GM13977 (cell line): ENCODE measurements around the gene LIMK2.
"Not testable (repeated sequence)": the region's sequence is repeated elsewhere in the genome, so short reads cannot be mapped to it uniquely, and the experiment has no call there.

ENCODE experiments used
- DNase-seq: peaks from one replicate; pipeline ENCODE4 v3.0.0; 2012; ENCODE audit warnings: low spot score
- in situ Hi-C: fragments of 300-500 bp; cut with MboI; formaldehyde crosslinking; loops from one replicate; pipeline ENCODE4 v1.12.0; 2022; ENCODE audit warnings: low sequenced_read_pairs, low pct_unique_long_range_greater_than_20kb, mixed read lengths, inconsistent platforms; ENCODE audit not compliant: unreplicated experiment
- TF ChIP-seq, protein P1 (sequence below): IDR thresholded peaks from 2 replicates; pipeline ENCODE4 v1.5.1; 2012; ENCODE audit warnings: mild to moderate bottlenecking, control low read depth; ENCODE audit not compliant: insufficient read depth; ENCODE audit errors: extremely low read depth, missing control alignments

Gene LIMK2

DNA sequence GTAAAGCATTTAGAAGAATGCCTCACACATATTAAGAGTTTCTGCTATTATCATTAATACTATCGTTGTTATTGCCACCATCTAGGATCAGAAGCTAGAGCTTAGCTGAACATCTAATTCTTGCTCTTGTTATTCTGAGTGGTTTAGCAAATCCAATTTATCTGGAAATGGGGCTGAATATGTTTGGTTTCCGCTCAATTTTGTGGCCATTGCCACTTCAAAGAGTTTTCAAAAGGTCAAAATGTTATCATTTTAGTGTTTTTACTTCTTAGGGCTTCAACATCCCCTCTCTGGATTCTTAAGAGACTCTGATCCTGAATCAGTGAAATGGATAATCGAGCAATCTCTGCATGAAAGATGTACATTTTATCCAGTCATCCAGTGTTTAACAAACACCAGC lies 90.4 kb downstream of the LIMK2 start:
- in situ Hi-C loops, result no loop called here
- no peak for DNase-seq
- TF ChIP-seq, protein P1, sequence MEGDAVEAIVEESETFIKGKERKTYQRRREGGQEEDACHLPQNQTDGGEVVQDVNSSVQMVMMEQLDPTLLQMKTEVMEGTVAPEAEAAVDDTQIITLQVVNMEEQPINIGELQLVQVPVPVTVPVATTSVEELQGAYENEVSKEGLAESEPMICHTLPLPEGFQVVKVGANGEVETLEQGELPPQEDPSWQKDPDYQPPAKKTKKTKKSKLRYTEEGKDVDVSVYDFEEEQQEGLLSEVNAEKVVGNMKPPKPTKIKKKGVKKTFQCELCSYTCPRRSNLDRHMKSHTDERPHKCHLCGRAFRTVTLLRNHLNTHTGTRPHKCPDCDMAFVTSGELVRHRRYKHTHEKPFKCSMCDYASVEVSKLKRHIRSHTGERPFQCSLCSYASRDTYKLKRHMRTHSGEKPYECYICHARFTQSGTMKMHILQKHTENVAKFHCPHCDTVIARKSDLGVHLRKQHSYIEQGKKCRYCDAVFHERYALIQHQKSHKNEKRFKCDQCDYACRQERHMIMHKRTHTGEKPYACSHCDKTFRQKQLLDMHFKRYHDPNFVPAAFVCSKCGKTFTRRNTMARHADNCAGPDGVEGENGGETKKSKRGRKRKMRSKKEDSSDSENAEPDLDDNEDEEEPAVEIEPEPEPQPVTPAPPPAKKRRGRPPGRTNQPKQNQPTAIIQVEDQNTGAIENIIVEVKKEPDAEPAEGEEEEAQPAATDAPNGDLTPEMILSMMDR, result no peak

DNA sequence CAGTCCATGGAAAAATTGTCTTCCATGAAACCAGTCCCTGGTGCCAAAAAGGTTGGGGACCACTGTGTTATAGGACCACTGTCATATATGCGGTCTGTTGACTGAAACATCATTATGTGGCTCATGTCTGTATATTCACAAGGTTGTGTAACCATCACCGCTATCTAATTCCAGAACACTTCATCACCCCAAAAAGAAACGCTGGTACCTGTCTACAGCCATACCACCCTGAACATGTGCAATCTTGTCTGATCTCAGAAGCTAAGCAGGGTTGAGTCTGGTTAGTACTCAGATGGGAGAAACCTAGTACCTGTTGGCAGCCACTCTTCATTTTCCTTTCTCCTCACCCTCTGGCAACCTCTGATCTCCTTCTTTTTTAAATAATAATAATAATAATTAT lies 93.1 kb downstream of the LIMK2 start:
- in situ Hi-C loops, result no loop called here
- no peak for DNase-seq
- TF ChIP-seq, protein P1, result no peak

DNA sequence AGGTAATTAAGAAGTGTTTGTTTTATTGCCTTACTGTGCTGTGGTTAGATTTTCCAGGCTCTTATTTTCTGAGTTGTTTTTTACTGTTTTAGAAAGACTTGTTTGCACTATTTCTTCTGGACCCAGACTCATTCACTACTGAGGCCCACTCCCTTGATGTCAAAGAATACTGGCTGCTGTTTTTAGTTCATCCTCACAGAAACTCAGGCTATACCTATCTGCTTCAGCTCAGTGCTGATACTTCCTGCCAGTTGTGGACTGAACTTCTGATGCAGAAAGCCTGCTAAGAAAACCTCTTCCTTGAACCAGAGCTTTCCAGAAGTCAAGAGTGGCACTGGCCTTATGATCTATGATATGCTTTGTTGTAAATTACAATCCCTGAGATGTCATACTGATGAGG lies 96.1 kb downstream of the LIMK2 start:
- TF ChIP-seq, protein P1, result no peak
- in situ Hi-C loops, result no loop called here

DNA sequence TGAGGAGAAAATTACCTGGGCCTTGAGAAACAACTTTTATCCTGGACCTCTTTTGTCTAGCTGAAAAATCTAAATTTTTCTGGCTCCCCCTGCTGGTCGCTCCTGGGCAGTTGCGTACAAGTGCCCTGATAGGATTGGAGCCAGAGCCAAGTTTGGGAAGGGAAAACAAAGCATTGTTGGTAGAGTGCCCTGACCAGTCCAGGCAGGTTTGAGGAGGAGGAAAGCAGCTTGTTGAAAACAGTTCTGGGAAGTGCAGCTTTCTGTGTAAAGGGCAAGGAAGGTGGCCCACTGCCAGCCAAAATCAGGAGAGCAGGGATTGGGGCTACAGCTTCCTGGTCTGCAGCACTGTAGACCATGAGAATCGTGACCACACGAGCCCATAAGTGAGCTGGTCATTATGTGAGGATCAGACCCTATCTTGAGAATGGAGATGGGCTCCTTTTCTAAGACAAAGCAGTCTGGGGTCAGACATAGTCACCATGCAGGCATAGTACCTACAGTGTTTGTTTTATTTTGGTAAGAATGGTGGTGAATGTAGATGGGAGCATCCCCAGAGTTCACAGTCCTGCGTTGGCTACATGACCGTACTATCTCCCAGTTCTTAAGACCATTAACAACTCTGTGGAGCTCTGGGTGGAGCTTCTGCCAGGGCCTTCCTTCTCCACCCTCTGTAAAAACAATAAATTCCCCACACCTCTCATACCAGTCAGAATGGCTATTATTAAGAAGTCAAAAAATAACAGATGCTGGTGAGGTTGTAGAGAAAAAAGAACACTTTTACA lies 101.5 kb downstream of the LIMK2 start:
- peak; percentile 58 for DNase-seq
- in situ Hi-C loops, result no loop called here
- TF ChIP-seq, protein P1, result peak; percentile 83

More for the DNA sequence above, 96.1 kb downstream of the LIMK2 start:
- DNase-seq, result no peak

DNA sequence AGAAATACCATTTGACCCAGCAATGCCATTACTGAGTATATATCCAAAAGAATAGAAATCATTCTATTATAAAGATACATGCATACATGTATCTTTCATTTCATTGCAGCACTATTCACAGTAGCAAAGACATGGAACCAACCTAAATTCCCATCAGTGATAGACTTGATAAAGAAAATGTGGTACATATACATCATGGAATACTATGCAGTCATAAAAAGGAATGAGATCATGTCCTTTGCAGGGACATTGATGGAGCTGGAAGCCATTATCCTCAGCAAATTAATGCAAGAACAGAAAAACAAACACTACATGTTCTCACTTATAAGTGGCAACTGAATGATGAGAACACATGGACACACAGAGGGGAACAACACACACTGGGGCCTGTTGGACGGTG lies 102.1 kb downstream of the LIMK2 start:
- not testable (repeated sequence) for DNase-seq

DNA sequence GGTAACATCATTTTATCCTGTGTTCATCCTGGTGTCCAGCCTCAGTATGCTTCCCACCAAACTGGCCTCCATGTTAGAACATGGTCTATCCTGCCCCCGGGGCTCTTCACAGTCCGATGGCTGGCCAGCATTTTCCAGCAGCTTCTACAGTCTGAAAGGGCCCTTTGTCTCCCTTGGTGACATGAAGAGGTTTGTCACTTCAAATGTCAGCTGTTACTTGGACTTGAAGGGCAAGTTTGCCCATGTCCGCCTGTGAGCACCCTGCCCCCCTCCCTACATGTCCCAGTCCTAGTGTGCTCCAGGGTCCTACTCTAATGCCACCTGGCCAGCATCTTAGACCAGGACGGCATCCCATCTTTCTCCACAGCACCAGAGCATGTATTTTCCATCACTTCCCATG lies 109.3 kb downstream of the LIMK2 start:
- in situ Hi-C loops, result no loop called here
- TF ChIP-seq, protein P1, result no peak
- no peak for DNase-seq

More for the DNA sequence above, 102.1 kb downstream of the LIMK2 start:
- in situ Hi-C loops, result not testable (repeated sequence)
